CD14-positive monocyte (primary cell): ENCODE results near the gene EDN2. TPM values are rescaled to one million over a fixed set of nuclear protein-coding genes. Genes with fewer than 3 reads are reported as not detected.

Experiments
- DNase-seq, 3 donors: peaks; one replicate each; pipeline ENCODE4 v3.0.0-alpha.2; 2011 to 2022
- H2AFZ ChIP-seq: 2 replicates; pipeline ENCODE4 v1.6.0; 2012; ENCODE audit warnings: mild to moderate bottlenecking, low read depth, low read length, inconsistent platforms; ENCODE audit not compliant: insufficient read depth, poor library complexity, severe bottlenecking
- H3K27ac ChIP-seq, 2 donors: 1 replicate in 1 of 2; 2 replicates in 1 of 2; pipeline ENCODE4 v1.5.1; 2012 to 2013; ENCODE audit warnings: low read length in 2 of 2, control low read depth in 1 of 2, inconsistent platforms in 1 of 2, low read depth in 1 of 2, mild to moderate bottlenecking in 1 of 2
- H3K27me3 ChIP-seq, 2 donors: one replicate each; pipeline versions ENCODE4 v1.6.0 to v1.6.1; 2011 to 2013; ENCODE audit warnings: low read length in 2 of 2; ENCODE audit not compliant: control insufficient read depth in 2 of 2, insufficient read depth in 2 of 2
- H3K36me3 ChIP-seq, 2 donors: replicated peaks in 1 of 2; 1 replicate in 1 of 2; 2 replicates in 1 of 2; pipeline versions ENCODE4 v1.5.1 to v1.6.1; 2012 to 2013; ENCODE audit warnings: low read length in 2 of 2, control low read depth in 1 of 2, inconsistent platforms in 1 of 2, mild to moderate bottlenecking in 1 of 2; ENCODE audit not compliant: insufficient read depth in 2 of 2, control insufficient read depth in 1 of 2
- H3K4me1 ChIP-seq, 2 donors: 1 replicate in 1 of 2; 2 replicates in 1 of 2; pipeline versions ENCODE4 v1.5.1 to v1.6.1; 2012 to 2013; ENCODE audit warnings: low read length in 2 of 2, control low read depth in 1 of 2, inconsistent platforms in 1 of 2, mild to moderate bottlenecking in 1 of 2, moderate library complexity in 1 of 2; ENCODE audit not compliant: insufficient read depth in 2 of 2, control insufficient read depth in 1 of 2
- H3K4me2 ChIP-seq: replicated peaks from 2 replicates; pipeline ENCODE3; 2012; ENCODE audit warnings: low read length, moderate library complexity, mild to moderate bottlenecking; ENCODE audit not compliant: poor library complexity, severe bottlenecking; ENCODE audit errors: extremely low read depth
- H3K4me3 ChIP-seq, 3 experiments: fragments of 200-600 bp in 1 of 3; sonication (generic) in 1 of 3; replicated peaks in 1 of 3; 1 replicate in 2 of 3; 2 replicates in 1 of 3; pipeline ENCODE4 v1.5.1; 2011 to 2013; ENCODE audit warnings: low read length in 3 of 3, mild to moderate bottlenecking in 3 of 3, control low read depth in 2 of 3, low read depth in 2 of 3, inconsistent platforms in 1 of 3, moderate library complexity in 1 of 3
- H3K79me2 ChIP-seq: 2 replicates; pipeline ENCODE4 v1.6.0; 2012; ENCODE audit warnings: mild to moderate bottlenecking, control low read depth, inconsistent platforms, low read length, moderate library complexity; ENCODE audit not compliant: insufficient read depth
- H3K9ac ChIP-seq: 2 replicates; pipeline ENCODE4 v1.6.0; 2017; ENCODE audit warnings: low read length, mild to moderate bottlenecking; ENCODE audit not compliant: insufficient read depth, poor library complexity, severe bottlenecking
- H3K9me3 ChIP-seq, 2 donors: replicated peaks in 1 of 2; 1 replicate in 1 of 2; 2 replicates in 1 of 2; pipeline versions ENCODE4 v1.5.1 to v1.6.1; 2012 to 2013; ENCODE audit warnings: low read length in 2 of 2, control low read depth in 1 of 2; ENCODE audit not compliant: control insufficient read depth in 1 of 2, insufficient read depth in 1 of 2
- H4K20me1 ChIP-seq: 2 replicates; pipeline ENCODE4 v1.6.0; 2012; ENCODE audit warnings: mild to moderate bottlenecking, low read length, control low read depth, moderate library complexity; ENCODE audit not compliant: insufficient read depth
- H3K27ac Mint-ChIP-seq, 7 donors: one replicate each; pipeline ENCODE4 v1.8.0; 2020; ENCODE audit warnings: mild to moderate bottlenecking in 7 of 7, mixed read lengths in 7 of 7, moderate library complexity in 6 of 7, inconsistent platforms in 2 of 7
- H3K27me3 Mint-ChIP-seq, 3 donors: one replicate each; pipeline ENCODE4 v1.8.0; 2021 to 2022; ENCODE audit warnings: low read depth in 3 of 3, mild to moderate bottlenecking in 3 of 3, mixed read lengths in 3 of 3, moderate library complexity in 3 of 3, inconsistent platforms in 1 of 3
- H3K36me3 Mint-ChIP-seq, 2 donors: one replicate each; pipeline ENCODE4 v1.8.0; 2020; ENCODE audit warnings: mixed read lengths in 2 of 2, inconsistent platforms in 1 of 2, mild to moderate bottlenecking in 1 of 2
- H3K4me1 Mint-ChIP-seq: one replicate; pipeline ENCODE4 v1.8.0; 2020; ENCODE audit warnings: mild to moderate bottlenecking, mixed read lengths
- H3K4me3 Mint-ChIP-seq, 2 donors: one replicate each; pipeline ENCODE4 v1.8.0; 2020; ENCODE audit warnings: mild to moderate bottlenecking in 2 of 2, mixed read lengths in 2 of 2, moderate library complexity in 1 of 2
- H3K9me3 Mint-ChIP-seq, 7 donors: one replicate each; pipeline ENCODE4 v1.8.0; 2020 to 2022; ENCODE audit warnings: mixed read lengths in 7 of 7, mild to moderate bottlenecking in 6 of 7, moderate library complexity in 6 of 7, inconsistent platforms in 2 of 7
- CTCF ChIP-seq: fragments of 200-600 bp; IDR thresholded peaks from one replicate; pipeline ENCODE4 v1.8.0; 2022; ENCODE audit warnings: antibody characterized with exemption, mild to moderate bottlenecking
- WGBS: methylation state at CpG from one replicate; pipeline ENCODE4 v1.1.5; 2013; ENCODE audit warnings: missing lambda C conversion rate; ENCODE audit not compliant: insufficient coverage; 5-methylcytosine and 5-hydroxymethylcytosine counted together
- intact Hi-C, 2 donors: fragments of 100-400 bp; cut with micrococcal nuclease; formaldehyde crosslinking; loops; one replicate each; pipeline versions ENCODE4 v1.15.0 to v1.15.1; 2023
- polyA plus RNA-seq, 3 donors: library from polyadenylated mRNA; depleted of rRNA in 1 of 3; unstranded in 2 of 3; stranded (reverse) in 1 of 3; fragments of 300-500 nt in 2 of 3; fragments of >200 nt in 1 of 3; fragmentation: Illumina TruSeq in 2 of 3; gene quantifications; 1 replicate in 2 of 3; 2 replicates in 1 of 3; pipeline ENCODE4 v1.2.3, GENCODE V29; 2012 to 2021

EDN2 gene
- polyA plus RNA-seq, 3 donors = not detected

GRCh38 chr1:41434306-41434705, 50.2 kb downstream of the EDN2 start:
- Mint-ChIP-seq H3K27me3 (peaks cover 24 to 31% (median 30%) of the 10 kb centered on the region in 3 donors), H3K9me3 (no peaks in the 10 kb centered on the region)
- no peak for TF ChIP-seq CTCF

GRCh38 chr1:41433501-41433900, 51.0 kb downstream of the EDN2 start:
- Histone ChIP-seq H3K79me2 (no peaks in the 10 kb centered on the region), H4K20me1 (no peaks in the 10 kb centered on the region), H3K9me3 (no peaks in the 10 kb centered on the region), H3K9ac (no peak overlapping the region), H3K36me3 (no peaks in the 10 kb centered on the region), H3K4me3 (no peak overlapping the region), H2AFZ (no peak overlapping the region), H3K4me1 (peaks cover 23 to 31% of the 10 kb centered on the region in 2 donors), H3K4me2 (no peak overlapping the region), H3K27ac (no peak overlapping the region), H3K27me3 (peaks cover 0 to 7% of the 10 kb centered on the region in 2 donors)
- Mint-ChIP-seq H3K4me3 (peak overlapping the region in 1 of 2 donors; percentile 26), H3K27ac (peak overlapping the region in 1 of 7 donors; percentile 36), H3K36me3 (peaks cover 0 to 5% of the 10 kb centered on the region in 2 donors), H3K9me3 (peaks cover 0 to 2% (median 0%) of the 10 kb centered on the region in 7 donors), H3K27me3 (peaks cover 22 to 31% (median 30%) of the 10 kb centered on the region in 3 donors), H3K4me1 (peaks cover 36% of the 10 kb centered on the region)
- DNase-seq = no peak
- no peak for TF ChIP-seq CTCF
- intact Hi-C loops = loop anchor here in 1 of 2 donors (2.0 kb wide), 1 partner anchor 167 kb away; no protein-coding TSS in a partner anchor
- 89% methylated on average over 4 of the region's 4 CpGs for WGBS

More at GRCh38 chr1:41434306-41434705, 50.2 kb downstream of the EDN2 start:
- Histone ChIP-seq H3K27me3 (peaks cover 0 to 7% of the 10 kb centered on the region in 2 donors), H3K79me2 (no peaks in the 10 kb centered on the region), H4K20me1 (no peaks in the 10 kb centered on the region), H3K4me3 (no peak overlapping the region), H3K36me3 (no peaks in the 10 kb centered on the region), H3K27ac (no peak overlapping the region), H3K9me3 (no peaks in the 10 kb centered on the region), H3K4me1 (peaks cover 15 to 23% of the 10 kb centered on the region in 2 donors), H2AFZ (no peak overlapping the region), H3K4me2 (no peak overlapping the region), H3K9ac (no peak overlapping the region)
- intact Hi-C loops = no loop called here
- Mint-ChIP-seq H3K4me3 (no peak overlapping the region), H3K4me1 (peaks cover 28% of the 10 kb centered on the region), H3K27ac (no peak overlapping the region), H3K36me3 (peaks cover 0 to under 1% of the 10 kb centered on the region in 2 donors)
- no peak for DNase-seq
- WGBS = 83% methylated on average over 2 of the region's 5 CpGs
